ENCODE measurements around the gene AMELY. TPM values are rescaled to one million over a fixed set of nuclear protein-coding genes. Genes with fewer than 3 reads are reported as not detected.
"Not testable (repeated sequence)": the region's sequence is repeated elsewhere in the genome, so short reads cannot be mapped to it uniquely, and the experiment has no call there.

AMELY gene
- total RNA-seq (2014; rRNA removed; shearing (Covaris generic)) = not detected in 2 replicates

GRCh38 chrY:6911253-6911881 lies at the start of gene AMELY:
Gene AMELY, minus strand, starts transcription at chrY:6911752. Its CDS starts 39,144 bp downstream, at chrY:6872608.
- DNase-seq (ENCODE audit: low spot score) = no peak

GRCh38 chrY:6949947-6950346 lies 38.4 kb upstream of the AMELY start:
- no peak for DNase-seq (ENCODE audit: low spot score)

GRCh38 chrY:6948378-6948777 lies 36.8 kb upstream of the AMELY start:
- no peak for DNase-seq (ENCODE audit: low spot score)

- DNase-seq (ENCODE audit: low spot score) = no peak
Observed at GRCh38 chrY:6947695-6948094, 36.1 kb upstream of the AMELY start.

- DNase-seq (ENCODE audit: low spot score) = no peak
Observed at GRCh38 chrY:6935497-6935896, 23.9 kb upstream of the AMELY start.

- no peak for DNase-seq (ENCODE audit: low spot score)
Observed at GRCh38 chrY:6931779-6932396, 20.3 kb upstream of the AMELY start.

GRCh38 chrY:6929237-6929636 lies 17.7 kb upstream of the AMELY start:
- DNase-seq (ENCODE audit: low spot score) = no peak

- DNase-seq (ENCODE audit: low spot score) = no peak
Observed at GRCh38 chrY:6928265-6928664, 16.7 kb upstream of the AMELY start.

GRCh38 chrY:6921061-6921460 lies 9.5 kb upstream of the AMELY start:
- no peak for DNase-seq (ENCODE audit: low spot score)

- DNase-seq (ENCODE audit: low spot score) = no peak
Observed at GRCh38 chrY:6913362-6913761, 1.8 kb upstream of the AMELY start.

- DNase-seq (ENCODE audit: low spot score) = no peak
Observed at GRCh38 chrY:6910372-6911252, 940 bp downstream of the AMELY start, which contains the start of gene TBL1Y. Gene TBL1Y, plus strand, starts transcription at chrY:6910697. Its CDS starts 114,388 bp downstream, at chrY:7025085.

- no peak for DNase-seq (ENCODE audit: low spot score)
Observed at GRCh38 chrY:6909856-6910255, 1.7 kb downstream of the AMELY start.

GRCh38 chrY:6909118-6909521 lies 2.4 kb downstream of the AMELY start:
- DNase-seq (ENCODE audit: low spot score) = no peak

GRCh38 chrY:6908021-6908420 lies 3.5 kb downstream of the AMELY start:
- DNase-seq (ENCODE audit: low spot score) = not testable (repeated sequence)

GRCh38 chrY:6907591-6907990 lies 4.0 kb downstream of the AMELY start:
- no peak for DNase-seq (ENCODE audit: low spot score)

- not testable (repeated sequence) for DNase-seq (ENCODE audit: low spot score)
Observed at GRCh38 chrY:6902116-6902515, 9.4 kb downstream of the AMELY start.

- DNase-seq (ENCODE audit: low spot score) = no peak
Observed at GRCh38 chrY:6895236-6895635, 16.3 kb downstream of the AMELY start.

- no peak for DNase-seq (ENCODE audit: low spot score)
Observed at GRCh38 chrY:6894496-6894895, 17.1 kb downstream of the AMELY start.

- DNase-seq (ENCODE audit: low spot score) = no peak
Observed at GRCh38 chrY:6849384-6849783, 62.2 kb downstream of the AMELY start.

GRCh38 chrY:6842650-6843049 lies 68.9 kb downstream of the AMELY start:
- DNase-seq (ENCODE audit: low spot score) = not testable (repeated sequence)

All from A172 (cell line).